ENCODE measurements around the gene C1orf122.

DNA sequence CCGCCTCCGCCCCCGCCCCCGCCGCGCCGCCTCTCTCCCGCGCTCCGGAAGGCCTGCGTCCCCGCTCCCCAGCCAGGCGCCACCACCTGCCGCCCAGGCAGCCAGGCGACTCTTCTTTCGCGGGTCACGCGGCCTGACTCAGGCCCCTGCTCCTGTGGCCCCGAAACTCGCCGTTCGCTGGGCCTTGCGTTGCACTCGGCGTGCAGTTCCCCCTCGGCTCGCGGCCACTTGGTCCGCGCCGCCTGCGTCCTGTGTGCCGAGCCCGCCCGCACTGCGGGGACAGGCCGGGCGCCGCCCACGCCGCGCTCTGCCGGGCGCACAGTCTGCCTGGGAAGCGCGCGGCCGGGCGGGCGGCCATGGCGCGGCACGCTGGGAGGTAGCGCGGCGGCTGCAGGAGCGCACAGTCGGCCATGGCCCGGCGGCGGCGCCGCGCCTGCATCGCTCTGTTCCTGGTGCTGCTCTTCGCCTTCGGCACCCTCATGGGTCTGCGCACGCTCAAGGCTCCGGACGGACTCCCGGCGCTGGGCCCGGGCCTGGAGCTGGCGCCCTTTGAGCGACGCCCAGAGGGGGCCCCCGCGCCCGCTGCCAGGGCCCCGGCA, 13.7 kb upstream of the C1orf122 start, which contains the start of gene MANEAL:
- TF ChIP-seq, protein P1, sequence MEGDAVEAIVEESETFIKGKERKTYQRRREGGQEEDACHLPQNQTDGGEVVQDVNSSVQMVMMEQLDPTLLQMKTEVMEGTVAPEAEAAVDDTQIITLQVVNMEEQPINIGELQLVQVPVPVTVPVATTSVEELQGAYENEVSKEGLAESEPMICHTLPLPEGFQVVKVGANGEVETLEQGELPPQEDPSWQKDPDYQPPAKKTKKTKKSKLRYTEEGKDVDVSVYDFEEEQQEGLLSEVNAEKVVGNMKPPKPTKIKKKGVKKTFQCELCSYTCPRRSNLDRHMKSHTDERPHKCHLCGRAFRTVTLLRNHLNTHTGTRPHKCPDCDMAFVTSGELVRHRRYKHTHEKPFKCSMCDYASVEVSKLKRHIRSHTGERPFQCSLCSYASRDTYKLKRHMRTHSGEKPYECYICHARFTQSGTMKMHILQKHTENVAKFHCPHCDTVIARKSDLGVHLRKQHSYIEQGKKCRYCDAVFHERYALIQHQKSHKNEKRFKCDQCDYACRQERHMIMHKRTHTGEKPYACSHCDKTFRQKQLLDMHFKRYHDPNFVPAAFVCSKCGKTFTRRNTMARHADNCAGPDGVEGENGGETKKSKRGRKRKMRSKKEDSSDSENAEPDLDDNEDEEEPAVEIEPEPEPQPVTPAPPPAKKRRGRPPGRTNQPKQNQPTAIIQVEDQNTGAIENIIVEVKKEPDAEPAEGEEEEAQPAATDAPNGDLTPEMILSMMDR (IDR thresholded peaks at IDR 0.05) = 0 out of 3 replicates have a peak, but pooled peaks have one; percentile 6
- TF ChIP-seq POLR2A (IDR thresholded peaks at IDR 0.05; ENCODE audit: low read length) (peak; percentile 54), JUN (IDR thresholded peaks at IDR 0.05) (peak in 1 of 2 experiments; percentile 27; a peak in 1 of 5 replicates)
- TF ChIP-seq, protein P2, sequence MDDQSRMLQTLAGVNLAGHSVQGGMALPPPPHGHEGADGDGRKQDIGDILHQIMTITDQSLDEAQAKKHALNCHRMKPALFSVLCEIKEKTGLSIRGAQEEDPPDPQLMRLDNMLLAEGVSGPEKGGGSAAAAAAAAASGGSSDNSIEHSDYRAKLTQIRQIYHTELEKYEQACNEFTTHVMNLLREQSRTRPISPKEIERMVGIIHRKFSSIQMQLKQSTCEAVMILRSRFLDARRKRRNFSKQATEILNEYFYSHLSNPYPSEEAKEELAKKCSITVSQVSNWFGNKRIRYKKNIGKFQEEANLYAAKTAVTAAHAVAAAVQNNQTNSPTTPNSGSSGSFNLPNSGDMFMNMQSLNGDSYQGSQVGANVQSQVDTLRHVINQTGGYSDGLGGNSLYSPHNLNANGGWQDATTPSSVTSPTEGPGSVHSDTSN (IDR thresholded peaks at IDR 0.05) = no peak

Data from A549 (cell line).